GM21390 (cell line): Measurements from ENCODE around the gene ZNF672.
"Not testable (repeated sequence)": the region's sequence is repeated elsewhere in the genome, so short reads cannot be mapped to it uniquely, and the experiment has no call there.

Source experiments
- ATAC-seq: cut with Tn5 transposase; IDR thresholded peaks from one replicate; pipeline ENCODE4 v1.9.1; 2021; ENCODE audit not compliant: unreplicated experiment

Gene ZNF672

DNA sequence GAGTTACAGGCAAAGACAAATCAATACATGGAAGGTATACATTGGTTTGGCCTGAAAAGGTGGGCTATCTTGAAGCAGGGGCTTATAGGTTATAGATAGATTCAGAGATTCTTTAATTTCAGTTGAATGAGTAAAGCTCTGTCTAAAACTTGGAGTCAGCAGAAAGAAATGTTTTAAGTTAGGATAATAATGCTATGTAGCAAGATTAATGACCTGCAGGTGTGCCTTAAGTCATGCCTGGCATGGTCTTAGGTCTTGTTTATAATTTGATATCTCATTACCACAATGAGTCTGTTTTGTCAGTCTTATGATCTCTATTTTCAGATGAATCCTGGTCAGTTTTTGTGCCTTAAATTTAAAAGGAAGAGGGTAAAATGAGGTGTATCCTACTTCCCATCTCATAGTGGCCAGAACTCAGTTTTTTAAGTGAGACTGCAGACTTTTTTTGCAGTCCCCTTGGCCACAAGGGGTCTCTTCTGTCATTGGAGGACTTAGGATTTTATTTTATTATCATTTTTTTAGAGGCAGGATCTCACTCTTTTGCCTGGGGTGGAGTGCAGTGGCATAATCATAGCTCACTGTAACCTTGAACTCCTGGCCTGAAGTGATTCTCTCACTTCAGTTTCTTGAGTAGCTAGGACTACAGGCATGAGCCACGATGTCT, 46.7 kb downstream of the ZNF672 start:
- ATAC-seq = no peak

GRCh38 chr1:248885646-248886045, 47.6 kb downstream of the ZNF672 start:
- ATAC-seq = no peak

GRCh38 chr1:248886237-248886895, 48.3 kb downstream of the ZNF672 start:
- ATAC-seq = no peak

- ATAC-seq = not testable (repeated sequence)
Observed at GRCh38 chr1:248889914-248890243, 51.9 kb downstream of the ZNF672 start.

- ATAC-seq = no peak
Observed at GRCh38 chr1:248890549-248891498, 52.8 kb downstream of the ZNF672 start.

- no peak for ATAC-seq
Observed at GRCh38 chr1:248891758-248892157, 53.7 kb downstream of the ZNF672 start.

DNA sequence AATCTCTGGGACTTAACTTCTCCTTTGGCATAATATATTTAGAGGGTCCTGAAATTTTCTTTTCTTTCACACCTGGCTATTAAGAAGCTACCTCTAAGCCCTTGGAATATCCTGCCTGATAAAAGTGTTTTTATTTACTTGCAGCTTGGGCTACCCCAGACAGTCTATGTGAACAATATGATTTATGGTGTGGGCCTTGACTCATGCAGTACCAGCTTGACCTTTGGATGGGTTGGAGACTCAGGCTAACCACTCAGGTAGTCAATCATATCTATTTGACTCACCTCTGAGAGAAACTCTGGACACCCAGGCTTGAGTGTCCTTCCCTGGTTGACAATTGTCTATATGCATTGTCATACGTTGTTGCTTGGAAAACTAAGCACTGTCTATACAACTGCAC, 54.6 kb downstream of the ZNF672 start:
- ATAC-seq = no peak

- no peak for ATAC-seq
Observed at GRCh38 chr1:248894837-248895236, 56.8 kb downstream of the ZNF672 start.

DNA sequence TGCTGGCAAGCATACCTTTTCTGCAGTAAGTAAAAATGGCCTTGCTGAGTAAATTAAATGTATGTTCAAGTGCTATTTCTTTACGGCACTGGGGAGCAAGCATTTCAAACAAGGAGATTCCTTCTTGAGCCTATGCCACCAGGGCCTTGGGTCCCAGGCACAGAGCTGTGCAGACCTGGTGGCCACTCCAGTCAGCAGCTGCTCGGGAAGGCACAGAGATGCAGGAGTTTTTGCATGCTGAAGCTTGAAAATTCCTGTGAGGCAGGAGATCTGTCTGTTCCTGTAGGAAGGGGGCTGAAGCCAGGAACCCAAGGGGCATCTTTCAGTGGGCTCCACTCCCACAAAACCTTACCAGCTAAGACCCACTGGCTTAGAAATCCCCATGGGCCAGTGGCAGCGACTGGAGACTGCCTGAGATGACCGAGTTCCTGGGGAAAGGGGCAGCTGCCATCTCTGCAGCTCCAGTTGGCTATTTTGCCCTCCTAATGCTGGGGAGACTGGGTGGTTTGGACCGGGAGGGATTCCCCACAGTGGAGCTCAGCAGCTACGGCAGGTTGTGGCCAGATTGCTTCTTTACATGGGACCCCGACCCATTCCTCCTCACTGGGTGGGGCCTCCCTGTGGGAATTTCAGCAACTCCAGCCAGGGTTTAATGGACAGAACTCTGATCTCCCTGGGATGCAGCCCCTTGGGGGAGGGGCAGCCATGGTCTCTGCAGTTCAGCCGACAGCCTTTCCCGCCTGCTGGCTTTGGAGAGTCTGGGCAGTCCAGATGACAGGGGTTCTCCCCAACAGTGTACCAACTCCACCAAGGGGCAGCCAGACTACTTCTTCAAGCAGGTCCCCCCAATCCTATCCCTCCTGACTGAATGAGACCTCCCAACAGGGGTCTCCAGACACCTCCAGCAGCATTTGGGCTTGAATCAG, 59.7 kb downstream of the ZNF672 start:
- ATAC-seq = no peak
